Pancreas (tissue), 10 donors: Measurements from ENCODE around the gene IL21R. TPM values are rescaled to one million over a fixed set of nuclear protein-coding genes. Genes with fewer than 3 reads are reported as not detected.

Source experiments
- ATAC-seq, 4 donors: fragments of 200-7000 bp; cut with Tn5 transposase; one replicate each; pipeline versions ENCODE4 v1.8.0 to v1.9.1; 2020; ENCODE audit warnings: mild to moderate bottlenecking in 4 of 4, moderate library complexity in 4 of 4
- DNase-seq, 6 donors: peaks; one replicate each; pipeline ENCODE4 v3.0.0-alpha.2; 2020
- FAIRE-seq: peaks from 2 replicates; lab custom pipeline; 2012; peaks lifted over from hg19 to GRCh38; lab: Jason Lieb, UNC
- H3K27ac ChIP-seq, 4 donors: fragments of 200-600 bp; sonication (generic); 1 replicate in 3 of 4; 2 replicates in 1 of 4; pipeline versions ENCODE4 v1.5.0 to v1.8.0; 2020
- H3K27me3 ChIP-seq, 4 donors: fragments of 200-600 bp; one replicate each; pipeline ENCODE4 v1.8.0; 2021
- H3K36me3 ChIP-seq, 3 donors: fragments of 200-600 bp; sonication (generic) in 1 of 3; one replicate each; pipeline versions ENCODE4 v1.5.0 to v1.8.0; 2020 to 2021
- H3K4me1 ChIP-seq, 3 donors: fragments of 200-600 bp; one replicate each; pipeline ENCODE4 v1.8.0; 2021
- H3K4me3 ChIP-seq, 4 donors: fragments of 200-600 bp; sonication (generic) in 2 of 4; one replicate each; pipeline versions ENCODE4 v1.5.0 to v1.8.0; 2020 to 2021
- H3K9me3 ChIP-seq, 4 donors: fragments of 200-600 bp; one replicate each; pipeline ENCODE4 v1.8.0; 2021
- CTCF ChIP-seq, 4 donors: fragments of 200-600 bp; sonication (generic) in 3 of 4; IDR thresholded peaks; one replicate each; pipeline versions ENCODE4 v1.5.0 to v1.8.0; 2021; ENCODE audit warnings: antibody characterized with exemption in 4 of 4
- WGBS, 2 donors: extraction: QIAGEN DNeasy Blood & Tissue Kit; methylation state at CpG; one replicate each; pipeline ENCODE4 v1.1.7; 2013; 5-methylcytosine and 5-hydroxymethylcytosine counted together
- intact Hi-C, 3 donors: fragments of 100-400 bp; cut with DNase I; formaldehyde crosslinking; loops; one replicate each; pipeline versions ENCODE4 v1.11.1 to v1.14.2; 2022
- polyA plus RNA-seq, 2 donors: library from polyadenylated mRNA; stranded (reverse); fragments of 200-250 nt; gene quantifications; one replicate each; pipeline ENCODE4 v1.2.3, GENCODE V29; 2013
- total RNA-seq, 6 donors: library from RNA; stranded (reverse); fragmentation: NEBNext Ultra II Directional in 4 of 6; extraction: Animal tissue kit (Norgen Biotek cat#: 25700) in 4 of 6; gene quantifications; one replicate each; pipeline versions ENCODE4 v1.2.1 to v1.2.4, GENCODE V29; 2021 to 2023
- donor health status: healthy with polysubstance abuse.
- donor health status: DM: no; HTN: no; CAD: no; lungs with moderate emphysema.
- donor health status: DM: no; HTN: no; CAD: no.
- donor health status: control.
- donor health status: control.
- donor health status: Bipolar disorder and iron deficiency.
- donor health status: DM: yes; HTN: yes; CAD: no.
- donor health status: DM: no; HTN: no; CAD: no.
- donor health status: DM: no; HTN: no; CAD: no.
- donor health status: DM: yes; HTN: yes; CAD: no.

The IL21R gene
- total and polyA plus RNA-seq, 8 donors: 0.08 to 0.79 (median 0.31) TPM; not detected in 2

GRCh38 chr16:27468941-27469531 is 67.1 kb downstream of the IL21R start:
- DNase-seq (peak in 2 of 6 donors; percentile 53 to 63), ATAC-seq (no peak), FAIRE-seq (no peak)
- Histone ChIP-seq H3K36me3 (peaks cover 7 to 95% (median 58%) of the 10 kb centered on the region in 3 donors), H3K27me3 (no peaks in the 10 kb centered on the region), H3K27ac (no peak overlapping the region), H3K9me3 (no peaks in the 10 kb centered on the region), H3K4me1 (no peaks in the 10 kb centered on the region), H3K4me3 (no peak overlapping the region)
- WGBS, 2 donors: 97 to 98% methylated on average over 22 of the region's 22 CpGs
- intact Hi-C loops: no loop called here
- no peak for TF ChIP-seq CTCF (IDR thresholded peaks at IDR 0.05)

- no peaks in the 10 kb centered on the region for H3K4me1 ChIP-seq
- H3K4me3 ChIP-seq: no peak overlapping the region
- intact Hi-C loops: no loop called here
- FAIRE-seq (no peak), DNase-seq (peak in 1 of 6 donors; percentile 32), ATAC-seq (peak in 1 of 4 donors; percentile 76)
- H3K9me3 ChIP-seq: no peaks in the 10 kb centered on the region
- 86 to 88% methylated on average over 28 of the region's 28 CpGs for WGBS, 2 donors
- no peak for TF ChIP-seq CTCF (IDR thresholded peaks at IDR 0.05)
- no peaks in the 10 kb centered on the region for H3K27me3 ChIP-seq
- no peak overlapping the region for H3K27ac ChIP-seq
- peaks cover 0 to 95% (median 59%) of the 10 kb centered on the region in 3 donors for H3K36me3 ChIP-seq
These were observed 68.8 kb downstream of the IL21R start for GRCh38 chr16:27470567-27471431.

GRCh38 chr16:27471661-27472060 is 69.7 kb downstream of the IL21R start:
- H3K27me3 ChIP-seq: no peaks in the 10 kb centered on the region
- 94 to 95% methylated on average over 19 of the region's 19 CpGs for WGBS, 2 donors
- no peak for ATAC-seq
- H3K27ac ChIP-seq: no peak overlapping the region
- no peaks in the 10 kb centered on the region for H3K9me3 ChIP-seq
- no peak for TF ChIP-seq CTCF (IDR thresholded peaks at IDR 0.05)
- DNase-seq: peak in 1 of 6 donors; percentile 53
- no peak overlapping the region for H3K4me3 ChIP-seq
- H3K36me3 ChIP-seq: peaks cover 2 to 95% (median 66%) of the 10 kb centered on the region in 3 donors
- no peak for FAIRE-seq
- intact Hi-C loops: no loop called here
- H3K4me1 ChIP-seq: no peaks in the 10 kb centered on the region

GRCh38 chr16:27472091-27473020 is 70.4 kb downstream of the IL21R start:
- peaks cover 2 to 95% (median 63%) of the 10 kb centered on the region in 3 donors for H3K36me3 ChIP-seq
- TF ChIP-seq CTCF (IDR thresholded peaks at IDR 0.05): no peak

More at GRCh38 chr16:27472091-27473020, 70.4 kb downstream of the IL21R start:
- ATAC-seq: no peak
- Histone ChIP-seq H3K4me1 (no peaks in the 10 kb centered on the region), H3K27me3 (no peaks in the 10 kb centered on the region), H3K4me3 (no peak overlapping the region), H3K27ac (no peak overlapping the region), H3K9me3 (no peaks in the 10 kb centered on the region)
- peak in 1 of 6 donors; percentile 35 for DNase-seq
- WGBS, 2 donors: 92 to 94% methylated on average over 15 of the region's 15 CpGs
- no peak for FAIRE-seq
- intact Hi-C loops: no loop called here
